Measurements from ENCODE around the gene LY86. TPM values are rescaled to one million over a fixed set of nuclear protein-coding genes. Genes with fewer than 3 reads are reported as not detected.

Gene LY86
- total RNA-seq, 1 donor from 2014 or later, result 0.89 TPM

GRCh38 chr6:6686748-6687601 lies 98.5 kb downstream of the LY86 start:
- ATAC-seq (ENCODE audit: poor library complexity), result peak; percentile 94
- intact Hi-C loops (cut with DNase I), result no loop called here

GRCh38 chr6:6688283-6688682 lies 99.8 kb downstream of the LY86 start:
- intact Hi-C loops (cut with DNase I), result no loop called here
- ATAC-seq (ENCODE audit: poor library complexity) (no peak), DNase-seq (no peak)

More at GRCh38 chr6:6686748-6687601, 98.5 kb downstream of the LY86 start:
- DNase-seq, result peak; percentile 94

- DNase-seq (no peak), ATAC-seq (ENCODE audit: poor library complexity) (no peak)
- intact Hi-C loops (cut with DNase I), result no loop called here
These were observed 100.4 kb downstream of the LY86 start for GRCh38 chr6:6688951-6689350.

GRCh38 chr6:6689400-6690143 lies 101.1 kb downstream of the LY86 start:
- ATAC-seq (ENCODE audit: poor library complexity) (peak; percentile 13), DNase-seq (no peak)
- intact Hi-C loops (cut with DNase I), result no loop called here

- intact Hi-C loops (cut with DNase I), result no loop called here
- DNase-seq (no peak), ATAC-seq (ENCODE audit: poor library complexity) (no peak)
These were observed 101.6 kb downstream of the LY86 start for GRCh38 chr6:6690144-6690483.

GRCh38 chr6:6694368-6694780 lies 105.9 kb downstream of the LY86 start:
- peak; percentile 46 for ATAC-seq (ENCODE audit: poor library complexity)
- no peak for DNase-seq
- intact Hi-C loops (cut with DNase I), result no loop called here

- intact Hi-C loops (cut with DNase I), result no loop called here
- DNase-seq (peak; percentile 70), ATAC-seq (ENCODE audit: poor library complexity) (peak; percentile 40)
These were observed 106.5 kb downstream of the LY86 start for GRCh38 chr6:6694825-6695624.

- no peak for DNase-seq
- intact Hi-C loops (cut with DNase I), result no loop called here
- peak; percentile 14 for ATAC-seq (ENCODE audit: poor library complexity)
These were observed 107.2 kb downstream of the LY86 start for GRCh38 chr6:6695625-6696276.

GRCh38 chr6:6696867-6697531 lies 108.5 kb downstream of the LY86 start:
- DNase-seq, result peak; percentile 78
- no peak for ATAC-seq (ENCODE audit: poor library complexity)

GRCh38 chr6:6697620-6698019 lies 109.1 kb downstream of the LY86 start:
- DNase-seq (no peak), ATAC-seq (ENCODE audit: poor library complexity) (no peak)
- intact Hi-C loops (cut with DNase I), result no loop called here

More at GRCh38 chr6:6696867-6697531, 108.5 kb downstream of the LY86 start:
- intact Hi-C loops (cut with DNase I), result no loop called here

- peak; percentile 77 for DNase-seq
- intact Hi-C loops (cut with DNase I), result no loop called here
- peak; percentile 85 for ATAC-seq (ENCODE audit: poor library complexity)
These were observed 111.3 kb downstream of the LY86 start for GRCh38 chr6:6699741-6700367.

- intact Hi-C loops (cut with DNase I), result no loop called here
- ATAC-seq (ENCODE audit: poor library complexity), result peak; percentile 9
- DNase-seq, result no peak
These were observed 112.1 kb downstream of the LY86 start for GRCh38 chr6:6700407-6701270.

GRCh38 chr6:6701864-6702263 lies 113.3 kb downstream of the LY86 start:
- no peak for ATAC-seq (ENCODE audit: poor library complexity)
- DNase-seq, result no peak
- intact Hi-C loops (cut with DNase I), result no loop called here

- intact Hi-C loops (cut with DNase I), result no loop called here
- DNase-seq (no peak), ATAC-seq (ENCODE audit: poor library complexity) (no peak)
These were observed 115.2 kb downstream of the LY86 start for GRCh38 chr6:6703699-6704098.
